Adrenal gland (tissue), 5 donors: Measurements from ENCODE around the gene ARHGEF11.

Experiments
- POLR2A ChIP-seq, 2 donors: fragments of 450-650 bp; IDR thresholded peaks; one replicate each; pipeline ENCODE4 v1.6.1; 2017; ENCODE audit warnings: antibody characterized with exemption in 2 of 2, mild to moderate bottlenecking in 2 of 2, moderate library complexity in 1 of 2
- TF ChIP-seq, protein P1 (sequence below), 6 experiments: fragments of 450-650 bp in 4 of 6; fragments of 200-600 bp in 2 of 6; sonication (generic) in 1 of 6; IDR thresholded peaks; 1 replicate in 5 of 6; 2 replicates in 1 of 6; pipeline versions ENCODE4 v1.5.1 to v1.8.0; 2016 to 2021; ENCODE audit warnings: antibody characterized with exemption in 6 of 6, mild to moderate bottlenecking in 2 of 6, moderate library complexity in 1 of 6
- donor health status: DM: no; HTN: no; CAD: no.

DNA sequence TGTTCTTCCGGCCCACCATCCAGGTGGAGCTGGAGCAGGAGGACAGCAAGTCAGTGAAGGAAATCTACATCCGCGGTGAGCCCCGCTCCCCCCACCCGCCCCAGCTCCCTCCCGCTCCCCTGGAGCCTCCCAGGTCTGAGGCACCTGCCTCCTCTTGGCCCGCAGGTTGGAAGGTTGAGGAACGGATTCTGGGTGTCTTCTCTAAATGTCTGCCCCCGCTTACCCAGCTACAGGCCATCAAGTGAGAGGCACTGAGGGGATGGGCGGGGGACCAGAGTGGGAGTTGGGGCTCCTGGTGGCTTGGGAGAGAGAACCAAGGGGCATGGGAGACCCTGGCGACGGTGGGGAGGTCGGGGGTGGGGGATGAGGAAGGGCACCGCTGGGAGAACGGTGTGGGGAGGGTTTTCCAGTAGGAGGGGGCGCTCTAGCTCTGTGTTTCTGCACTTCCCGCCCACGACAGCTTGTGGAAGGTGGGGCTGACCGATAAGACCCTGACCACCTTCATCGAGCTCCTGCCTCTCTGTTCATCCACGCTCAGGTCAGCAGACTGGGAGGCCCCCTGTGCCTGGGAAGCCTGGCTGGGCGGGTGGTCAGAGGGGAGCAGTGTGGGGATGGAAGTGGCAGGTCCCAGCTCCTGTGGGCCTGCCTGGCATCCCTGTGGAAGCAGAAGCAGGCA is 120.9 kb downstream of the ARHGEF11 start:
- TF ChIP-seq, protein P1, sequence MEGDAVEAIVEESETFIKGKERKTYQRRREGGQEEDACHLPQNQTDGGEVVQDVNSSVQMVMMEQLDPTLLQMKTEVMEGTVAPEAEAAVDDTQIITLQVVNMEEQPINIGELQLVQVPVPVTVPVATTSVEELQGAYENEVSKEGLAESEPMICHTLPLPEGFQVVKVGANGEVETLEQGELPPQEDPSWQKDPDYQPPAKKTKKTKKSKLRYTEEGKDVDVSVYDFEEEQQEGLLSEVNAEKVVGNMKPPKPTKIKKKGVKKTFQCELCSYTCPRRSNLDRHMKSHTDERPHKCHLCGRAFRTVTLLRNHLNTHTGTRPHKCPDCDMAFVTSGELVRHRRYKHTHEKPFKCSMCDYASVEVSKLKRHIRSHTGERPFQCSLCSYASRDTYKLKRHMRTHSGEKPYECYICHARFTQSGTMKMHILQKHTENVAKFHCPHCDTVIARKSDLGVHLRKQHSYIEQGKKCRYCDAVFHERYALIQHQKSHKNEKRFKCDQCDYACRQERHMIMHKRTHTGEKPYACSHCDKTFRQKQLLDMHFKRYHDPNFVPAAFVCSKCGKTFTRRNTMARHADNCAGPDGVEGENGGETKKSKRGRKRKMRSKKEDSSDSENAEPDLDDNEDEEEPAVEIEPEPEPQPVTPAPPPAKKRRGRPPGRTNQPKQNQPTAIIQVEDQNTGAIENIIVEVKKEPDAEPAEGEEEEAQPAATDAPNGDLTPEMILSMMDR (IDR thresholded peaks at IDR 0.05), result no peak
- no peak for TF ChIP-seq POLR2A (IDR thresholded peaks at IDR 0.05)
